H1 (cell line): Measurements from ENCODE around the gene C16orf95.

Source experiments
- EZH2 ChIP-seq: fragments of 200-600 bp; sonication (generic); IDR thresholded peaks from 2 replicates; pipeline ENCODE4 v1.7.1; 2012; ENCODE audit warnings: low read depth, mild to moderate bottlenecking, moderate library complexity, low read length, inconsistent platforms; ENCODE audit not compliant: severe bottlenecking
- POLR2A ChIP-seq, 2 experiments: IDR thresholded peaks; 1 replicate in 1 of 2; 2 replicates in 1 of 2; pipeline ENCODE4 v1.6.1; 2011; ENCODE audit warnings: low read depth in 2 of 2, low read length in 2 of 2, mild to moderate bottlenecking in 2 of 2; ENCODE audit errors: control extremely low read depth in 1 of 2

DNA sequence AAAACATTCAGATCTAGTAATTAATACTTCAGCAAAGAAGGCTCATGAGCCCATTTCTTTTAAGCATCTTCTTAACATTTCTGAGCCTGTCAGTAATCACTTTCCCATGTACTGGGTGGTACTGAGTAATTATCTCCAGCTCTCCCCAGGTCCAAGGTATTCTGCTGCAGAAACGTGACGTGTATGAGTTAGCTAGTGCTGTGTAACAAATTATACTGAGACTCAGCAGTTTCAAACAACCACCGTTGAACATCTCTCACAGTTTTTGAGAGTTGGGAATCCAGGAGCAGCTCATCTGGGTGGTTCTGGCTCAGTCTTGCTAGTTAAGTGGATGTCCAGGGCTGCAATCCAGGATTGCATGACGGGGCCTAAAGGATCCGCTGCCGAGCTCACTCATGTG lies 25.2 kb downstream of the C16orf95 start:
- TF ChIP-seq POLR2A (IDR thresholded peaks at IDR 0.05; ENCODE audit: control extremely low read depth in 1 of 2, low read depth in 2 of 2, low read length in 2 of 2) = no peak
- TF ChIP-seq EZH2 = no peak
